ENCODE results near the gene VKORC1. TPM values are rescaled to one million over a fixed set of nuclear protein-coding genes. Genes with fewer than 3 reads are reported as not detected.

The VKORC1 gene
- total and polyA plus RNA-seq, 2 of the 8 experiments (the other 6 are each of a cell fraction or from before 2014, with no cell fraction given) = 84.1 to 483 TPM

DNA sequence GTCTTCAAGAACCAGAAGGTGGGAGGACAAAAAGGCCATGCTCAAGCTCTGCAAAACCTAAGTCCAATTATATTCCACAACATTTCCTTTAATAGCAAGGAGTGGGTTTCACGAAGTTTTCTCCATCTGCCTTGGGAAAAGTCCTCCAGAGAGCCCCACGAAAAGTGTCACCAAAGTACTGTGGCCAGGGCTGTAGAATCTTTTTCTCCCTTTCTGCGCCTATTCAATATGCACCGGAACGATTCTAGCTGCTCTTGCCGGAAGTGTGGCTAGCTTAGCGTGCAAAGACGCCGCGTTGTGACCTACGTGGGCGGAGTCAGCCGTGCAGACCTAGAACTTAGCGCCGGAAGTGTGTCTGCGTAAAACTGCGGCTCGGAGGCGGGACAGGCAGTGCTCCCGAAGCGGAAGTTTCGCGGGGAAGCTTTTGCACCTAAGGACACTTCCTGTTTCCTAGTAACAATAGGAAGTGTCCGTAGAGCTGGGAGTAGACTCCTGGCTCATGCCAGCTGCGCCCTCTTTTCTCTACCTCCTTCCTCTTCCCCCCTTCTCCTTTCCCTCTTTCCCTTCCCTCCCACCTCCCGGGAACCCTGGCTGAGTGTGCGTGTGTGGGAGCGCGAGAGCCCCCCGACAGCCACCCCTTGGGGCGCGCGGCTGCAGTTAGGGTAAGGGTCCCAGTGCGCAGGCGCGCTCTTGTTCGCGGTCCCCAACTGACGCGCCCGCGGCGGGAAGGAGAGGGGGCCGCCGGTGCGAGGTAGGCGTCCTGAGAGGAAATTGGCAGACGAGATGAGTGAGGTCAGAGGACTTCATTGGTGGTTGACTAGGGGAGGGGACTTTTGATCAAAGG lies 20.4 kb downstream of the VKORC1 start, which contains the start of the genes ZNF646 and ZNF668 (continued):
- TF ChIP-seq, protein P1, sequence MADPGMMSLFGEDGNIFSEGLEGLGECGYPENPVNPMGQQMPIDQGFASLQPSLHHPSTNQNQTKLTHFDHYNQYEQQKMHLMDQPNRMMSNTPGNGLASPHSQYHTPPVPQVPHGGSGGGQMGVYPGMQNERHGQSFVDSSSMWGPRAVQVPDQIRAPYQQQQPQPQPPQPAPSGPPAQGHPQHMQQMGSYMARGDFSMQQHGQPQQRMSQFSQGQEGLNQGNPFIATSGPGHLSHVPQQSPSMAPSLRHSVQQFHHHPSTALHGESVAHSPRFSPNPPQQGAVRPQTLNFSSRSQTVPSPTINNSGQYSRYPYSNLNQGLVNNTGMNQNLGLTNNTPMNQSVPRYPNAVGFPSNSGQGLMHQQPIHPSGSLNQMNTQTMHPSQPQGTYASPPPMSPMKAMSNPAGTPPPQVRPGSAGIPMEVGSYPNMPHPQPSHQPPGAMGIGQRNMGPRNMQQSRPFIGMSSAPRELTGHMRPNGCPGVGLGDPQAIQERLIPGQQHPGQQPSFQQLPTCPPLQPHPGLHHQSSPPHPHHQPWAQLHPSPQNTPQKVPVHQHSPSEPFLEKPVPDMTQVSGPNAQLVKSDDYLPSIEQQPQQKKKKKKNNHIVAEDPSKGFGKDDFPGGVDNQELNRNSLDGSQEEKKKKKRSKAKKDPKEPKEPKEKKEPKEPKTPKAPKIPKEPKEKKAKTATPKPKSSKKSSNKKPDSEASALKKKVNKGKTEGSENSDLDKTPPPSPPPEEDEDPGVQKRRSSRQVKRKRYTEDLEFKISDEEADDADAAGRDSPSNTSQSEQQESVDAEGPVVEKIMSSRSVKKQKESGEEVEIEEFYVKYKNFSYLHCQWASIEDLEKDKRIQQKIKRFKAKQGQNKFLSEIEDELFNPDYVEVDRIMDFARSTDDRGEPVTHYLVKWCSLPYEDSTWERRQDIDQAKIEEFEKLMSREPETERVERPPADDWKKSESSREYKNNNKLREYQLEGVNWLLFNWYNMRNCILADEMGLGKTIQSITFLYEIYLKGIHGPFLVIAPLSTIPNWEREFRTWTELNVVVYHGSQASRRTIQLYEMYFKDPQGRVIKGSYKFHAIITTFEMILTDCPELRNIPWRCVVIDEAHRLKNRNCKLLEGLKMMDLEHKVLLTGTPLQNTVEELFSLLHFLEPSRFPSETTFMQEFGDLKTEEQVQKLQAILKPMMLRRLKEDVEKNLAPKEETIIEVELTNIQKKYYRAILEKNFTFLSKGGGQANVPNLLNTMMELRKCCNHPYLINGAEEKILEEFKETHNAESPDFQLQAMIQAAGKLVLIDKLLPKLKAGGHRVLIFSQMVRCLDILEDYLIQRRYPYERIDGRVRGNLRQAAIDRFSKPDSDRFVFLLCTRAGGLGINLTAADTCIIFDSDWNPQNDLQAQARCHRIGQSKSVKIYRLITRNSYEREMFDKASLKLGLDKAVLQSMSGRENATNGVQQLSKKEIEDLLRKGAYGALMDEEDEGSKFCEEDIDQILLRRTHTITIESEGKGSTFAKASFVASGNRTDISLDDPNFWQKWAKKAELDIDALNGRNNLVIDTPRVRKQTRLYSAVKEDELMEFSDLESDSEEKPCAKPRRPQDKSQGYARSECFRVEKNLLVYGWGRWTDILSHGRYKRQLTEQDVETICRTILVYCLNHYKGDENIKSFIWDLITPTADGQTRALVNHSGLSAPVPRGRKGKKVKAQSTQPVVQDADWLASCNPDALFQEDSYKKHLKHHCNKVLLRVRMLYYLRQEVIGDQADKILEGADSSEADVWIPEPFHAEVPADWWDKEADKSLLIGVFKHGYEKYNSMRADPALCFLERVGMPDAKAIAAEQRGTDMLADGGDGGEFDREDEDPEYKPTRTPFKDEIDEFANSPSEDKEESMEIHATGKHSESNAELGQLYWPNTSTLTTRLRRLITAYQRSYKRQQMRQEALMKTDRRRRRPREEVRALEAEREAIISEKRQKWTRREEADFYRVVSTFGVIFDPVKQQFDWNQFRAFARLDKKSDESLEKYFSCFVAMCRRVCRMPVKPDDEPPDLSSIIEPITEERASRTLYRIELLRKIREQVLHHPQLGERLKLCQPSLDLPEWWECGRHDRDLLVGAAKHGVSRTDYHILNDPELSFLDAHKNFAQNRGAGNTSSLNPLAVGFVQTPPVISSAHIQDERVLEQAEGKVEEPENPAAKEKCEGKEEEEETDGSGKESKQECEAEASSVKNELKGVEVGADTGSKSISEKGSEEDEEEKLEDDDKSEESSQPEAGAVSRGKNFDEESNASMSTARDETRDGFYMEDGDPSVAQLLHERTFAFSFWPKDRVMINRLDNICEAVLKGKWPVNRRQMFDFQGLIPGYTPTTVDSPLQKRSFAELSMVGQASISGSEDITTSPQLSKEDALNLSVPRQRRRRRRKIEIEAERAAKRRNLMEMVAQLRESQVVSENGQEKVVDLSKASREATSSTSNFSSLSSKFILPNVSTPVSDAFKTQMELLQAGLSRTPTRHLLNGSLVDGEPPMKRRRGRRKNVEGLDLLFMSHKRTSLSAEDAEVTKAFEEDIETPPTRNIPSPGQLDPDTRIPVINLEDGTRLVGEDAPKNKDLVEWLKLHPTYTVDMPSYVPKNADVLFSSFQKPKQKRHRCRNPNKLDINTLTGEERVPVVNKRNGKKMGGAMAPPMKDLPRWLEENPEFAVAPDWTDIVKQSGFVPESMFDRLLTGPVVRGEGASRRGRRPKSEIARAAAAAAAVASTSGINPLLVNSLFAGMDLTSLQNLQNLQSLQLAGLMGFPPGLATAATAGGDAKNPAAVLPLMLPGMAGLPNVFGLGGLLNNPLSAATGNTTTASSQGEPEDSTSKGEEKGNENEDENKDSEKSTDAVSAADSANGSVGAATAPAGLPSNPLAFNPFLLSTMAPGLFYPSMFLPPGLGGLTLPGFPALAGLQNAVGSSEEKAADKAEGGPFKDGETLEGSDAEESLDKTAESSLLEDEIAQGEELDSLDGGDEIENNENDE (IDR thresholded peaks at IDR 0.05; ENCODE audit: insufficient replicate concordance, low read length) = no peak
- TF ChIP-seq EP300 (IDR thresholded peaks at IDR 0.05; ENCODE audit: borderline replicate concordance in 1 of 2, low read depth in 2 of 2, low read length in 2 of 2) (no peak; a peak in 1 of 3 replicates), CBX8 (IDR thresholded peaks at IDR 0.05; ENCODE audit: borderline replicate concordance, low read depth, low read length) (no peak), BCL11A (IDR thresholded peaks at IDR 0.05; ENCODE audit: low read depth in 2 of 2, low read length in 2 of 2) (no peak), BRCA1 (IDR thresholded peaks at IDR 0.05; ENCODE audit: low read depth, low read length) (no peak), SIX5 (IDR thresholded peaks at IDR 0.05; ENCODE audit: low read depth, low read length) (peak; percentile 20; the same call in 1 of the 2 replicates), CHD1 (IDR thresholded peaks at IDR 0.05; ENCODE audit: low read depth, low read length) (no peak), SP4 (IDR thresholded peaks at IDR 0.05; ENCODE audit: low read length) (no peak), SAP30 (IDR thresholded peaks at IDR 0.05; ENCODE audit: insufficient read depth, insufficient replicate concordance, low read length) (peak; percentile 84)
